ENCODE measurements around the gene CATSPER1.

Gene CATSPER1

GRCh38 chr11:66026017-66026529, at the start of gene CATSPER1:
Gene CATSPER1 (minus strand): TSS chr11:66026479. CDS start chr11:66026379, 100 bp downstream.
- TF ChIP-seq, protein P1, sequence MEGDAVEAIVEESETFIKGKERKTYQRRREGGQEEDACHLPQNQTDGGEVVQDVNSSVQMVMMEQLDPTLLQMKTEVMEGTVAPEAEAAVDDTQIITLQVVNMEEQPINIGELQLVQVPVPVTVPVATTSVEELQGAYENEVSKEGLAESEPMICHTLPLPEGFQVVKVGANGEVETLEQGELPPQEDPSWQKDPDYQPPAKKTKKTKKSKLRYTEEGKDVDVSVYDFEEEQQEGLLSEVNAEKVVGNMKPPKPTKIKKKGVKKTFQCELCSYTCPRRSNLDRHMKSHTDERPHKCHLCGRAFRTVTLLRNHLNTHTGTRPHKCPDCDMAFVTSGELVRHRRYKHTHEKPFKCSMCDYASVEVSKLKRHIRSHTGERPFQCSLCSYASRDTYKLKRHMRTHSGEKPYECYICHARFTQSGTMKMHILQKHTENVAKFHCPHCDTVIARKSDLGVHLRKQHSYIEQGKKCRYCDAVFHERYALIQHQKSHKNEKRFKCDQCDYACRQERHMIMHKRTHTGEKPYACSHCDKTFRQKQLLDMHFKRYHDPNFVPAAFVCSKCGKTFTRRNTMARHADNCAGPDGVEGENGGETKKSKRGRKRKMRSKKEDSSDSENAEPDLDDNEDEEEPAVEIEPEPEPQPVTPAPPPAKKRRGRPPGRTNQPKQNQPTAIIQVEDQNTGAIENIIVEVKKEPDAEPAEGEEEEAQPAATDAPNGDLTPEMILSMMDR (IDR thresholded peaks at IDR 0.05; ENCODE audit: borderline replicate concordance, insufficient read depth, low read depth, low read length) = no peak
- no peak within 1 kb of the TSS for H3K4me3 ChIP-seq (ENCODE audit: low read depth, low read length)

DNA sequence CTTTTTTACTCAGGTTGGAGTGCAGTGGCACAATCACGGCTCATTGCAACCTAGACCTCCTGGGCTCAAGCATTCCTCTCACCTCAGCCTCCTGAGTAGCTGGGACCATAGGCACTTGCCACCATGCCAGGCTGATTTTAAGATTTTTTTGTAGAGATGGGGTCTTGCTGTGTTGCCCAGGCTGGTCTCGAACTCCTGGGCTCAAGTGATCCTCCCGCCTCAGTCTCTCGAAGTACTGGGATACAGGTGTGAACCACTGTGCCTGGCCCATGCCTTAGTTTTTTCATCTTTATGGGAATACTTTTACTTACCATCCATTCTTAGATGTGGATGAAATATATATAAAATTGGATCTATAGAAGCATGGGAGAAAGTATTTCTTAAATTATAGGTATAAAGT, 49.0 kb upstream of the CATSPER1 start:
- no peak overlapping the region for H3K4me3 ChIP-seq (ENCODE audit: low read depth, low read length)
- TF ChIP-seq, protein P1 (IDR thresholded peaks at IDR 0.05; ENCODE audit: borderline replicate concordance, insufficient read depth, low read depth, low read length) = no peak

- TF ChIP-seq, protein P1 (IDR thresholded peaks at IDR 0.05; ENCODE audit: borderline replicate concordance, insufficient read depth, low read depth, low read length) = no peak
- H3K4me3 ChIP-seq (ENCODE audit: low read depth, low read length) = no peak overlapping the region
These were observed 47.4 kb upstream of the CATSPER1 start for GRCh38 chr11:66073669-66074068.

DNA sequence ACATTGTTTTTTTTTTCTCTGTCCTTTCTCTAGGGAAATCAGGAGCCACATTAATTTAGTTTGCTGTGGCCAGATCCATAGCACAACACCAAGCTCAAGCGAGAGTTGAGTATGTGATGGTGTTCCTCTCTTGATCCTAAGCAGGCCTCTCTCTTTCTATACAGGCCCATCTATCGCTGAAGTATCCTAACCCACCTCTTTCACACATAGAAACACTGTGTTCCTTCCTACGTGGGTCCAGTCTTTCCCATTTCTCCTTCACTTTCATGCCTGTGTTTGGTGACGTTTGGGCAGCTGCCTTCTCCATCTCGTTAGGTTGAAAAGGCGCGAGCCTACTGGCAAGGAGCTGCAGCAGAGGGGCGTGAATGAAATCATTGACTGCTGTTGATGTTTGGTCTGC, 46.2 kb upstream of the CATSPER1 start:
- TF ChIP-seq, protein P1 (IDR thresholded peaks at IDR 0.05; ENCODE audit: borderline replicate concordance, insufficient read depth, low read depth, low read length) = no peak

DNA sequence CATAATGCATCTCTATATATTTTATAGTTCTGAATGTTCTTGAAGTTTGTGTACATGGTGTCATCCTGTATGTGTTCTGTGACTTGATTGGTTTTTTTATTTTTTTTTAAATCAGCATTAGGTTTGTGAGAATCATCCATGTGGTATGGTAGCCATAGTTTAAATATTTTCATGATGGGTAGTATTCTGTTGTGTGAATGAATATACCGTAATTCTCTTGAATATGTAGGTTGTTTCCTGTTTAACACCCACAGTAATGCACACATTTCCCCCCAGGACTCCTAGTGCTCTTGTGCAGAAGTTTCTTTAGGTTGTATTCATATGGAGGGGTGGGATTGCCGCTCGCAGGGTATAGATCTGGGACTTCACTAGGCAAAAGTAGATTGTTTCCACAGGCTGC, 45.8 kb upstream of the CATSPER1 start:
- no peak overlapping the region for H3K4me3 ChIP-seq (ENCODE audit: low read depth, low read length)
- TF ChIP-seq, protein P1 (IDR thresholded peaks at IDR 0.05; ENCODE audit: borderline replicate concordance, insufficient read depth, low read depth, low read length) = no peak

More for the DNA sequence above, 46.2 kb upstream of the CATSPER1 start:
- H3K4me3 ChIP-seq (ENCODE audit: low read depth, low read length) = no peak overlapping the region

GRCh38 chr11:66071381-66071801, 45.1 kb upstream of the CATSPER1 start:
- peak overlapping the region; percentile 90 for H3K4me3 ChIP-seq (ENCODE audit: low read depth, low read length)
- TF ChIP-seq, protein P1 (IDR thresholded peaks at IDR 0.05; ENCODE audit: borderline replicate concordance, insufficient read depth, low read depth, low read length) = no peak

GRCh38 chr11:66070604-66071380, 44.5 kb upstream of the CATSPER1 start:
- H3K4me3 ChIP-seq (ENCODE audit: low read depth, low read length) = peak overlapping the region; percentile 90
- TF ChIP-seq, protein P1 (IDR thresholded peaks at IDR 0.05; ENCODE audit: borderline replicate concordance, insufficient read depth, low read depth, low read length) = no peak
